ENCODE results near the gene GLT6D1.

The GLT6D1 gene

GRCh38 chr9:135582966-135583687 is 56.2 kb downstream of the GLT6D1 start:
- DNase-seq = peak; percentile 32

GRCh38 chr9:135582541-135582940 is 56.8 kb downstream of the GLT6D1 start:
- DNase-seq = peak; percentile 37

GRCh38 chr9:135581636-135582426 is 57.5 kb downstream of the GLT6D1 start:
- peak; percentile 28 for DNase-seq

- peak; percentile 30 for DNase-seq
These were observed 58.5 kb downstream of the GLT6D1 start for GRCh38 chr9:135580664-135581380.

DNA sequence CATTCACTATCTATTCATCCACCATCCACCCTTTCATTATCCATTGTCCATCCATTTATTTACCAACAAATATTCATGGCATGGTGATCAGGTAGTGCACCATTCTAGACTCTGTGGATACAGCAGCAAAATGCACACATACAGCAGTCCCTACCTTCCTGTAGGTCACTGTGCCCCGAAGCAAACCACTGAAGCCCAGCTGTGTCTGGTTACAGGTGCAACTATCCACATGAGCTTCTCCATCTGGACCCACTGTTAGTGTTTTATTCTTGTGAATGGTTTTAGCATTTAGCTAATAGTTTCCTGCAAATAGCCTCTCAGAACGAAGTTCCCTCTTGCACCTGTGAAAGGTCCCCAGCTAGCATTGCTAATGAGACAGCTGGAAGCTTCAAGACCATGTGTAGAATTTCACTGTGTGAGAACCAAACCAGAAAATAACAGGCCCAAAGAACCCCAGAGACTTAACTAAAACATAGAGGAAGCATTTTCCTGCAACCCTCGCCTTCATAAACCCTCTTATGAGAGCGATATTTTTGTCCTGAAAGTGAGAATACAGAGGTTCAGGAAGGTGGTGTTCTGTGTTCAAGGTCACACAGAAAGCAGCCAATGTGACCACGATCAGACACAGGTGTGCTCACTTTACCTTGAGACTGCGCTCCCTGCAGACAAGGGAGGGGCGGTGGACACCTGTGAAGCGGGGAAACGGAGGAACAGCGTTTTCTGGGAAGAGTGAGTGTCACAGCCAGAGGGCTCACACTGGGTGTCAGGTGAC is 59.3 kb downstream of the GLT6D1 start:
- no peak for DNase-seq

GRCh38 chr9:135579356-135579755 is 60.0 kb downstream of the GLT6D1 start:
- no peak for DNase-seq

GRCh38 chr9:135577256-135577655 is 62.1 kb downstream of the GLT6D1 start:
- DNase-seq = peak; percentile 41

GRCh38 chr9:135575995-135576631 is 63.2 kb downstream of the GLT6D1 start:
- peak; percentile 40 for DNase-seq

- peak; percentile 32 for DNase-seq
These were observed 64.4 kb downstream of the GLT6D1 start for GRCh38 chr9:135574943-135575342.

- no peak for DNase-seq
These were observed 65.0 kb downstream of the GLT6D1 start for GRCh38 chr9:135574331-135574730.

All from activated CD8-positive, alpha-beta memory T cell treated with anti-CD3 and anti-CD28 coated beads for 24 hours (primary cell).